OCI-LY1 (cell line): ENCODE results near the gene MMP24OS.

Experiments
- H2AFZ ChIP-seq: fragments of 200-600 bp; sonication (generic), shearing (Covaris generic); 2 replicates; pipeline ENCODE4 v1.6.0; 2014; ENCODE audit warnings: antibody characterized with exemption, mild to moderate bottlenecking, low read length
- H3F3A ChIP-seq: fragments of 200-600 bp; sonication (generic), shearing (Covaris generic); 2 replicates; pipeline ENCODE4 v1.6.0; 2014; ENCODE audit warnings: mild to moderate bottlenecking, antibody characterized with exemption, low read length, moderate library complexity; ENCODE audit not compliant: insufficient read depth
- H3K27ac ChIP-seq: fragments of 200-600 bp; sonication (generic); 2 replicates; pipeline ENCODE4 v1.5.1; 2014; ENCODE audit warnings: low read length, mixed run types, mild to moderate bottlenecking, low read depth; ENCODE audit not compliant: poor library complexity, severe bottlenecking
- H3K27me3 ChIP-seq: fragments of 200-600 bp; sonication (generic); 2 replicates; pipeline ENCODE4 v1.6.0; 2014; ENCODE audit warnings: antibody characterized with exemption, mild to moderate bottlenecking, low read length, moderate library complexity; ENCODE audit not compliant: insufficient read depth
- H3K36me3 ChIP-seq: fragments of 200-600 bp; sonication (generic); 2 replicates; pipeline ENCODE4 v1.6.1; 2014; ENCODE audit warnings: mild to moderate bottlenecking, antibody characterized with exemption, low read length, moderate library complexity, mixed read lengths; ENCODE audit not compliant: insufficient read depth
- H3K4me1 ChIP-seq: fragments of 200-600 bp; sonication (generic); 2 replicates; pipeline ENCODE4 v1.5.1; 2014; ENCODE audit warnings: mild to moderate bottlenecking, low read length, moderate library complexity; ENCODE audit not compliant: insufficient read depth, severe bottlenecking
- H3K4me2 ChIP-seq: fragments of 200-600 bp; sonication (generic), shearing (Covaris generic); 2 replicates; pipeline ENCODE4 v1.6.1; 2014; ENCODE audit warnings: low read length
- H3K4me3 ChIP-seq: fragments of 200-600 bp; sonication (generic); 2 replicates; pipeline ENCODE4 v1.5.1; 2014; ENCODE audit warnings: low read length, low read depth, mild to moderate bottlenecking, mixed read lengths; ENCODE audit not compliant: poor library complexity, severe bottlenecking
- H3K79me2 ChIP-seq: fragments of 200-600 bp; shearing (Covaris generic); 2 replicates; pipeline ENCODE4 v1.6.1; 2016; ENCODE audit warnings: mixed run types, low read length, mixed read lengths; ENCODE audit not compliant: insufficient read depth
- H3K9ac ChIP-seq: fragments of 200-600 bp; sonication (generic), shearing (Covaris generic); 2 replicates; pipeline ENCODE4 v1.6.1; 2014; ENCODE audit warnings: mild to moderate bottlenecking, low read length, mixed read lengths
- H3K9me2 ChIP-seq: fragments of 200-600 bp; sonication (generic), shearing (Covaris generic); 2 replicates; pipeline ENCODE4 v1.6.1; 2014; ENCODE audit warnings: low read depth, mild to moderate bottlenecking, low read length, mixed read lengths
- H3K9me3 ChIP-seq: fragments of 200-600 bp; shearing (Covaris generic); 2 replicates; pipeline ENCODE4 v1.6.1; 2014; ENCODE audit warnings: low read length, mixed read lengths
- H4K20me1 ChIP-seq: fragments of 200-600 bp; sonication (generic), shearing (Covaris generic); 2 replicates; pipeline ENCODE4 v1.6.0; 2016; ENCODE audit warnings: mild to moderate bottlenecking, low read length; ENCODE audit not compliant: insufficient read depth
- EZH2 ChIP-seq: fragments of 200-600 bp; sonication (generic), shearing (Covaris generic); IDR thresholded peaks from 2 replicates; pipeline ENCODE4 v1.8.0; 2017; ENCODE audit warnings: borderline replicate concordance, mixed run types, mild to moderate bottlenecking, antibody characterized with exemption, low read length, moderate library complexity, mixed read lengths
- TF ChIP-seq, protein P1 (sequence below): fragments of 200-600 bp; sonication (generic), shearing (Covaris generic); IDR thresholded peaks from 2 replicates; pipeline ENCODE4 v1.5.1; 2017; ENCODE audit warnings: mild to moderate bottlenecking, antibody characterized with exemption, low read length, moderate library complexity, mixed read lengths

Gene MMP24OS

GRCh38 chr20:35276408-35276807 lies 1.5 kb downstream of the MMP24OS start:
- Histone ChIP-seq H3K9me2 (no peaks in the 10 kb centered on the region), H3K27ac (no peak overlapping the region), H3F3A (peaks cover 5% of the 10 kb centered on the region), H3K27me3 (no peaks in the 10 kb centered on the region), H3K4me1 (peaks cover 15% of the 10 kb centered on the region), H3K4me3 (peak overlapping the region; percentile 88), H3K79me2 (no peaks in the 10 kb centered on the region), H3K36me3 (peaks cover 42% of the 10 kb centered on the region), H3K4me2 (peak overlapping the region; percentile 98), H4K20me1 (no peaks in the 10 kb centered on the region), H2AFZ (no peak overlapping the region), H3K9me3 (no peaks in the 10 kb centered on the region), H3K9ac (peak overlapping the region; percentile 93)
- no peak for TF ChIP-seq EZH2
- TF ChIP-seq, protein P1, sequence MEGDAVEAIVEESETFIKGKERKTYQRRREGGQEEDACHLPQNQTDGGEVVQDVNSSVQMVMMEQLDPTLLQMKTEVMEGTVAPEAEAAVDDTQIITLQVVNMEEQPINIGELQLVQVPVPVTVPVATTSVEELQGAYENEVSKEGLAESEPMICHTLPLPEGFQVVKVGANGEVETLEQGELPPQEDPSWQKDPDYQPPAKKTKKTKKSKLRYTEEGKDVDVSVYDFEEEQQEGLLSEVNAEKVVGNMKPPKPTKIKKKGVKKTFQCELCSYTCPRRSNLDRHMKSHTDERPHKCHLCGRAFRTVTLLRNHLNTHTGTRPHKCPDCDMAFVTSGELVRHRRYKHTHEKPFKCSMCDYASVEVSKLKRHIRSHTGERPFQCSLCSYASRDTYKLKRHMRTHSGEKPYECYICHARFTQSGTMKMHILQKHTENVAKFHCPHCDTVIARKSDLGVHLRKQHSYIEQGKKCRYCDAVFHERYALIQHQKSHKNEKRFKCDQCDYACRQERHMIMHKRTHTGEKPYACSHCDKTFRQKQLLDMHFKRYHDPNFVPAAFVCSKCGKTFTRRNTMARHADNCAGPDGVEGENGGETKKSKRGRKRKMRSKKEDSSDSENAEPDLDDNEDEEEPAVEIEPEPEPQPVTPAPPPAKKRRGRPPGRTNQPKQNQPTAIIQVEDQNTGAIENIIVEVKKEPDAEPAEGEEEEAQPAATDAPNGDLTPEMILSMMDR: no peak

DNA sequence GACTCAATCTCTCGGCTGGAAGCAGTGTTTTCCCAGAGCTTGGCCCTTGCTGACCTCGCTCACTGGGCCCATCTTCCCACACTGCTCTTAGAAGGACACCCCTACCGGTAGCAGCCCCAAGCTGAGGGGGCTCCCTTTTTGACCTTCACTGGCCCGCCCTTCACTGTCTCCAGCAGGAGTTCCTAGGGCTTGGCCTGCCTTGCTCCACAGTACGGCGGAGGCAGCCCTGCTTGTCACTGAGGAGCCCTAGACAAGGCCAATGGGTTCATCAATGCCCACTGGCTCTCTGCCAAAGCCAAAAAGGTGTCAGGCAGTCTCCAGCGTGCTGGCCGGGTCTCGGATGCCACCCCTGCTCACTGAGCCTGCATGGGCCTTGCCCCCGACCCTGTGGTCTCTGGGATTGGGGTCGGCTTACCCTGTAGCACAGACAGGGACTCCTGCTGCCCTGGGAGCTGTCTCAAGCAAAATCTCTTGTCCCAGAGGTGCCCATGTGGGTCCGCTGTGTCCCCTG lies 2.1 kb downstream of the MMP24OS start:
- H3K27me3 ChIP-seq: no peaks in the 10 kb centered on the region
- no peak overlapping the region for H3K4me2 ChIP-seq
- no peak overlapping the region for H2AFZ ChIP-seq
- no peak overlapping the region for H3K9ac ChIP-seq
- H3K4me1 ChIP-seq: peaks cover 15% of the 10 kb centered on the region
- TF ChIP-seq, protein P1: no peak
- TF ChIP-seq EZH2: no peak
- no peaks in the 10 kb centered on the region for H3K9me2 ChIP-seq
- no peak overlapping the region for H3K27ac ChIP-seq
- H3K79me2 ChIP-seq: no peaks in the 10 kb centered on the region
- peaks cover 40% of the 10 kb centered on the region for H3K36me3 ChIP-seq
- peaks cover 5% of the 10 kb centered on the region for H3F3A ChIP-seq
- H3K9me3 ChIP-seq: no peaks in the 10 kb centered on the region
- no peak overlapping the region for H3K4me3 ChIP-seq
- H4K20me1 ChIP-seq: no peaks in the 10 kb centered on the region

GRCh38 chr20:35274172-35275092 lies 3.5 kb downstream of the MMP24OS start:
- H3F3A ChIP-seq: peaks cover 5% of the 10 kb centered on the region
- no peak overlapping the region for H3K9ac ChIP-seq
- no peaks in the 10 kb centered on the region for H4K20me1 ChIP-seq
- H2AFZ ChIP-seq: no peak overlapping the region
- no peaks in the 10 kb centered on the region for H3K9me3 ChIP-seq
- H3K4me2 ChIP-seq: no peak overlapping the region
- H3K79me2 ChIP-seq: no peaks in the 10 kb centered on the region
- H3K27ac ChIP-seq: no peak overlapping the region
- H3K9me2 ChIP-seq: no peaks in the 10 kb centered on the region
- no peak overlapping the region for H3K4me3 ChIP-seq
- peaks cover 15% of the 10 kb centered on the region for H3K4me1 ChIP-seq
- no peak for TF ChIP-seq EZH2
- TF ChIP-seq, protein P1: no peak
- peaks cover 26% of the 10 kb centered on the region for H3K36me3 ChIP-seq
- no peaks in the 10 kb centered on the region for H3K27me3 ChIP-seq
